Activated effector memory CD4-positive, alpha-beta T cell treated with Interleukin-2 at 50 U/mL for 16 hours (primary cell): ENCODE data around the gene BICDL2.
"Not testable (repeated sequence)": the region's sequence is repeated elsewhere in the genome, so short reads cannot be mapped to it uniquely, and the experiment has no call there.

Source experiments
- DNase-seq: peaks from one replicate; pipeline ENCODE4 v3.0.0-alpha.2; 2020

BICDL2 gene

GRCh38 chr16:3063625-3064386 is 27.1 kb upstream of the BICDL2 start:
- no peak for DNase-seq

GRCh38 chr16:3062553-3062952 is 25.8 kb upstream of the BICDL2 start:
- no peak for DNase-seq

- DNase-seq, result no peak
Measured at GRCh38 chr16:3060339-3061127, 23.8 kb upstream of the BICDL2 start.

GRCh38 chr16:3059723-3060242 is 23.0 kb upstream of the BICDL2 start:
- DNase-seq, result no peak

GRCh38 chr16:3059041-3059722 is 22.4 kb upstream of the BICDL2 start:
- DNase-seq, result peak; percentile 84

- DNase-seq, result no peak
Measured at GRCh38 chr16:3058139-3059030, 21.6 kb upstream of the BICDL2 start.

GRCh38 chr16:3057181-3058138 is 20.7 kb upstream of the BICDL2 start:
- no peak for DNase-seq

GRCh38 chr16:3056336-3057180 is 19.8 kb upstream of the BICDL2 start:
- DNase-seq, result no peak

GRCh38 chr16:3055734-3056115 is 19.0 kb upstream of the BICDL2 start:
- not testable (repeated sequence) for DNase-seq

- no peak for DNase-seq
Measured at GRCh38 chr16:3054965-3055733, 18.4 kb upstream of the BICDL2 start.

GRCh38 chr16:3053330-3053710 is 16.6 kb upstream of the BICDL2 start:
- DNase-seq, result not testable (repeated sequence)

GRCh38 chr16:3052571-3053329 is 16.0 kb upstream of the BICDL2 start:
- DNase-seq, result not testable (repeated sequence)

- no peak for DNase-seq
Measured at GRCh38 chr16:3051494-3051893, 14.8 kb upstream of the BICDL2 start.

- no peak for DNase-seq
Measured at GRCh38 chr16:3051009-3051408, 14.3 kb upstream of the BICDL2 start.

- DNase-seq, result no peak
Measured at GRCh38 chr16:3050487-3050886, 13.7 kb upstream of the BICDL2 start.

GRCh38 chr16:3049921-3050481 is 13.3 kb upstream of the BICDL2 start:
- no peak for DNase-seq

- no peak for DNase-seq
Measured at GRCh38 chr16:3047387-3047720, 10.6 kb upstream of the BICDL2 start.

GRCh38 chr16:3046641-3047386 is 10.1 kb upstream of the BICDL2 start:
- DNase-seq, result no peak
